Activated naive CD4-positive, alpha-beta T cell treated with anti-CD3 and anti-CD28 coated beads, Interleukin-2, amount 10 ng/mL, durations not matched to agents 7 days and 5 days (primary cell): ENCODE results near the gene CHKB.
"Not testable (repeated sequence)": the region's sequence is repeated elsewhere in the genome, so short reads cannot be mapped to it uniquely, and the experiment has no call there.

ENCODE experiments used
- CTCF ChIA-PET: fragments of 350-600 bp; sonication (Branson Sonifier 250); formaldehyde crosslinking; loops from one replicate; lab custom pipeline; 2021; ENCODE audit warnings: antibody characterized with exemption; lab: Charles Lee
- DNase-seq: peaks from one replicate; pipeline ENCODE4 v3.0.0-alpha.2; 2020
- H3K27ac Mint-ChIP-seq: one replicate; pipeline ENCODE4 v1.8.0; 2021; ENCODE audit warnings: mild to moderate bottlenecking, moderate library complexity, mixed read lengths
- H3K27me3 Mint-ChIP-seq: one replicate; pipeline ENCODE4 v1.8.0; 2021; ENCODE audit warnings: mild to moderate bottlenecking, mixed read lengths
- H3K36me3 Mint-ChIP-seq: one replicate; pipeline ENCODE4 v1.8.0; 2021; ENCODE audit warnings: mixed read lengths
- H3K4me1 Mint-ChIP-seq: one replicate; pipeline ENCODE4 v1.8.0; 2021; ENCODE audit warnings: mixed read lengths
- H3K4me3 Mint-ChIP-seq: one replicate; pipeline ENCODE4 v1.8.0; 2021; ENCODE audit warnings: mild to moderate bottlenecking, moderate library complexity, mixed read lengths
- H3K9me3 Mint-ChIP-seq: one replicate; pipeline ENCODE4 v1.8.0; 2021; ENCODE audit warnings: mixed read lengths

Gene CHKB

DNA sequence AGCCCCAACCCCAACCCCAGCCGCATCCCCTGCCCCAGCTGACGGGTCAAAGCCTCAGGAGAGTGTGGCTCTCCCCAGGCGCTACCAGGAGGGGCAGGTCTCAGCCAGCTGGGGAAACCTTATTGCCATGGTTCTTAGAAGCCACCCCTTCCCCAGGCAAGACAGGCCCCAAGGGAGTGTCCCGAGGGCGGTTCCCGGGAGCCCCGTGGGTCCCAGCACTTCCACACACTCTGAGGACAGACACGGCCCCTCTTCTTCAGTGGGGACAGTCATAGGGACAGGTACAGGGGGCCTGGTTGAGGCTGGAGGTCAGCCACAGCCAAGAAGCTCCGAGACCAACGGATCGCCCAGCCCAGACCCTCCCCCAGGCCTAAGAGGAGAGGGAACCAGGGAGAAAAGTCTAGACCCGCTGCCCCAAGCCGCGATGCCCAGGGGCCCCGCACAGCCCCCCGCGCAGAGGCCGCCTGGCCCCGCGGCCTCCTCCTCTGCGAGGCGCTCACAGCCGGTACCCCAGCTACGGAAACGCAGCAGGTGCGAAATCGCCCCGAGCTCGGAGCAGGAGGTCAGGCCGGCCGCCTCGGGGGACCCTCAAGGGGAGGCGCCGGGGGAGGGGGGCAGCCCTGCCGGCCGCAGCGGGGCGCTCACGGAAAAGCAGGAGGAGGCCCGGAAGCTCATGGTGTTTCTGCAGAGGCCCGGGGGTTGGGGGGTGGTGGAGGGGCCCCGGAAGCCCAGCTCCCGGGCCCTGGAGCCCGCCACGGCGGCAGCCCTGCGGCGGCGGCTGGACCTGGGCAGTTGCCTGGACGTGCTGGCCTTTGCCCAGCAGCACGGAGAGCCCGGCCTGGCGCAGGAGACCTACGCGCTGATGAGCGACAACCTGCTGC, 34.4 kb downstream of the CHKB start:
- peak; percentile 80 for DNase-seq
- Mint-ChIP-seq H3K4me3 (peak overlapping the region; percentile 62), H3K27me3 (no peaks in the 10 kb centered on the region), H3K9me3 (no peaks in the 10 kb centered on the region), H3K36me3 (peaks cover 1% of the 10 kb centered on the region), H3K27ac (peak overlapping the region; percentile 81), H3K4me1 (peaks cover 45% of the 10 kb centered on the region)
- CTCF ChIA-PET = interaction anchor here (0.8 to 2.1 kb wide), 7 partner anchors 9 to 73 kb away, joined by 3 to 9 read pairs (median 6); partner anchors contain the start of genes SCO2 and SYCE3

GRCh38 chr22:50547263-50547985, 35.2 kb downstream of the CHKB start:
- Mint-ChIP-seq H3K36me3 (peaks cover 1% of the 10 kb centered on the region), H3K27ac (no peak overlapping the region), H3K4me3 (no peak overlapping the region), H3K27me3 (no peaks in the 10 kb centered on the region), H3K9me3 (no peaks in the 10 kb centered on the region), H3K4me1 (peaks cover 48% of the 10 kb centered on the region)
- DNase-seq = no peak
- CTCF ChIA-PET = interaction anchor here (0.9 to 2.1 kb wide), 5 partner anchors 8 to 74 kb away, joined by 3 to 9 read pairs (median 7); partner anchors contain the start of gene SCO2

DNA sequence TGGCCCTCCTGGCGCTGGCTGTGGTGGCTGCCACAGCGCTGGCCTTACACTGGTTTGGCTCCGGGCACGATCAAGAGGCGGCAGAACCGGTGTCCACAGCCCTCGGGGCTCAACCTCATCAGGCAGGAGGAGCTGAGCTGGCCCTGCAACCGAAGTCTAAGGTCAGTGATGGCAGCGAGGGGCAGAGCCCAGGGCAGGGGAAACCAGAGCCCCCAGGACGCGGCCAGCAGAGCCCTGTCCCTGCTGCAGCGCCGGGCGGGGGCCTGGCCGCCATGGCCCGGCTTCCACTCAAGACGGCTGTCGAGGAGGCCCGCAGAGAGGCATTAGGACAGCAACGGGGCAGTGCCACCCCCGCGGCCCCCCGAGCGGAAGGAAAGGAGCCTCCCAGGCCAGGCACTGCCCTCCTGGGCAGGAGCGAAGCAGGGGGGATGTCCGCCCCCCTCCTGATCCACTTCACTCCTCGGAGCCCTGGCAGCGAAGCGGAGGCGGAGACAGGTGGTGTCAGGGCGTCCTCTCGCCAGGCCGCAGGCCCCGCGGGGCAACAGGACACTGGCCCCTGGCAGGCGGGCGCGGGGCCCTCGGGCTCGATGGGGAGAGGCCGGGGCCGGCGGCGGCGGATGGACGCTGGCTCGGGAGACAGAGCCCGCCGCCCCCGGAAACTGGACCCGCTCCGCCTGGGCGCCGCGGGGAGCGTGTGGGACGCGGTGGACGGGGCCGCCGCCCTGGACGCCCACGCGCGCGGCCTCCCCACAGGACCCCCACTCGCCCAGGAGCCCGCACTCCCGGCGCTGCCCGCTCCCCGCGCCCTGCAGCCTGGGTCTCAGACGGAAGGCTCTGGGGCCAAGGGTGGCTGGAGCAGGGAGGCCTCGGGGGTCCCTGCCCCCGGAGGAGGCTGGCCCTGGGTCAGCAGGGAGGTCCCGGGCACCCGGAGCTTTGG, 36.1 kb downstream of the CHKB start:
- CTCF ChIA-PET = interaction anchor here (0.9 to 2.1 kb wide), 6 partner anchors 7 to 75 kb away, joined by 3 to 10 read pairs (median 8); partner anchors contain the start of genes SCO2 and SYCE3
- Mint-ChIP-seq H3K4me3 (peak overlapping the region; percentile 37), H3K36me3 (peaks cover 1% of the 10 kb centered on the region), H3K9me3 (no peaks in the 10 kb centered on the region), H3K27ac (no peak overlapping the region), H3K27me3 (no peaks in the 10 kb centered on the region), H3K4me1 (peaks cover 55% of the 10 kb centered on the region)
- DNase-seq = no peak

DNA sequence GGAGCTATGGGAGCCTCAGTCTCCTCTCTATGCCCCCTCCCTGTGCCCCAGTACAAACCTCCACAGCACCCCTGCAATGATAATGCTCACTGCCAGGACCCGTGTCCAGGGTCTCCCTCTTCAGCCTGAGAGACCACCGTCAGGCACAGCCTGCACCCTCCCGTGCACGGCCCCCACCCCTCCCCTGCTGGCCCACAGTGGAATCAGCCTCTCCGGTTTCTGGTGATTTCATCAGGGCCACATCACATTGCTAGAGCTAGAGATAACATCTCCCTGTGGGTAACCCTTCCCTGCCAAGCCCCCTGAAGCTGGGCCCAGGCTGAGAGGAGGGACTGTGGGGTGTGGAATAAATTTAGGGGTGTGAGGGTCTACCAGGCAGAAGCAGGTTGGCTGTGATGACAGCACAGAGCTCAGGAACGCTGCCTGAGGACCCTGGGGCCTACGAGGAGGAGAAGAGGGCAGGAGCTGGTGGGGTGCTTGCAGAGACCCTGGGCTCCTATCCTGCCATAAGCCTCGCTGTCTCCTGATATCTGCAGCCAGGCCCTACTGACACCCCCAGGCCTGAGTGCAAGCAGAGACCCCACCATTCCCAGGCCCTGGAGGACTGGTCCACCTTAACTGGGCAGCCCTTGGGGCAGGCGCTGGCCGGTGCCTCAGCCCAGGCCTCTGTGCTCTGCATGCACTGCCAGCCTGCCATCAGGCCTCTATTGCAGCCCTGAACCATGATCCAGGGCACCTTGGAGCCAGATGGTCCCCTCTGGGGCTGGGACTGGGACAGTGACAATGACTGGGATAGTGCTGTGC, 36.9 kb downstream of the CHKB start, which contains the start of gene KLHDC7B:
Gene KLHDC7B (plus strand): TSS at position 378 of the 804 bp plus-strand sequence. CDS start 345 bp downstream, at position 723.
- Mint-ChIP-seq H3K4me1 (peaks cover 60% of the 10 kb centered on the region), H3K36me3 (peaks cover 2% of the 10 kb centered on the region), H3K27me3 (no peaks in the 10 kb centered on the region), H3K9me3 (no peaks in the 10 kb centered on the region), H3K27ac (peak within 1 kb of the TSS; percentile 85), H3K4me3 (peak within 1 kb of the TSS; percentile 37)
- peak; percentile 54 for DNase-seq
- CTCF ChIA-PET = interaction anchor here (1.0 to 2.1 kb wide), 6 partner anchors 10 to 75 kb away, joined by 3 to 10 read pairs (median 4); partner anchors contain the start of genes SCO2 and SYCE3

DNA sequence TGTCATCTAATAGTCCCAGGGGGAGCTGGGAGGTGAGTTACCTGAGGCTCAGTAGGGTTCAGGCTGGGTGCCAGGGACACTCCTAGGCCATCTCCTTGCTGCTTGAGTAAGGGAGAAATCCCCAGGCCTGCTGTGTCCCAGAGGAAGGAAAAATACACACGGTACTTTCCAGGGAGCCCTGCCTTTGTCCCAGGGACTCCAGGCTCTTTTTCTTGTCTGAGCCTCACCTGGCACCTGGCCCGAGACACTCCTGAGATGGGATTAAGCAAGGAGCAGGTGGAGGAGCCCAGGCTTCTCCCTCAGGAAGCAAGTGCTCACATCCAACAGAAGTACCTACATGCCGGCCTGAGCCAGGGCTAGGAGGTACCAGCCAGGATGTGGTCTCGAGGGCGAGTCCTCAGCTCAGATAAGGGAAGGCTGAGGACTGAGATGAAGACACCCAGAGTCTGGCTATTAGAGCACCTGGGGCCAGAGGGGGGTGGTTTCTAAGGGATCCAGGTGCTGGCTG, 37.8 kb downstream of the CHKB start:
- Mint-ChIP-seq H3K9me3 (no peaks in the 10 kb centered on the region), H3K4me3 (peak overlapping the region; percentile 15), H3K4me1 (peaks cover 58% of the 10 kb centered on the region), H3K27ac (peak overlapping the region; percentile 85), H3K27me3 (no peaks in the 10 kb centered on the region), H3K36me3 (peaks cover 2% of the 10 kb centered on the region)
- CTCF ChIA-PET = interaction anchor here (1.0 to 2.1 kb wide), 6 partner anchors 9 to 76 kb away, joined by 3 to 10 read pairs (median 4); partner anchors contain the start of genes SCO2 and SYCE3
- peak; percentile 55 for DNase-seq

GRCh38 chr22:50544078-50544745, 38.4 kb downstream of the CHKB start:
- Mint-ChIP-seq H3K36me3 (peaks cover 2% of the 10 kb centered on the region), H3K9me3 (no peaks in the 10 kb centered on the region), H3K4me1 (peaks cover 62% of the 10 kb centered on the region), H3K27me3 (no peaks in the 10 kb centered on the region), H3K27ac (peak overlapping the region; percentile 85), H3K4me3 (peak overlapping the region; percentile 53)
- CTCF ChIA-PET = interaction anchor here (1.7 to 2.1 kb wide), 2 partner anchors 19 kb away, joined by 10 read pairs; partner anchors contain the start of genes SCO2 and SYCE3
- peak; percentile 88 for DNase-seq

DNA sequence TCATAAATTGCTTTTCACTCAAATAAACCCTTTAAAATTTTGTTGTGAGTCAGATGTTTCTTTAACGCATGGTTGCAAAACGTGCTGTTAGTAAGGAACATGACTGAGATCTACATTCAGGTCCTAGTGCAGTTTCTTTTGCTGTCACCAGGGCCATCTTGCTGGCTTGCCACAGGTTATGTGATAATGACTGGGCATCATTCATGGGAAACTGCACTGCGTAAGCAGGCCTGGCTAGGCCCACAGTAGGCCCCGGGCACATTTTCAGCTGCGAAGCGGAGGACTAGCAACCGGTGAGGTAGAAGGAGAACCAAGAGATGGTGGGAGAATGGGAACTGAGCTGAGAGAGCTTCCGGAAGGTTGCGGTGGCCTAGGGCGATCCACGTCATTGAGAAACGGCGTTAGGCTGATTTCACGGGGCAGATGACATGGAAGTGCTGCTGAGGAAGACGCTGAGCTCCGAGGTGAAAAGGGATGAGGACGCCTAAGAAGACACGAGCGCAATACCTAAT, 40.2 kb downstream of the CHKB start:
- H3K4me3 Mint-ChIP-seq = no peak overlapping the region
- H3K4me1 Mint-ChIP-seq = peaks cover 69% of the 10 kb centered on the region
- H3K27me3 Mint-ChIP-seq = no peaks in the 10 kb centered on the region
- CTCF ChIA-PET = interaction anchor here (1.1 kb wide), 1 partner anchor 11 kb away, joined by 5 read pairs; no protein-coding TSS in a partner anchor
- no peaks in the 10 kb centered on the region for H3K9me3 Mint-ChIP-seq
- peaks cover 2% of the 10 kb centered on the region for H3K36me3 Mint-ChIP-seq
- no peak overlapping the region for H3K27ac Mint-ChIP-seq
- no peak for DNase-seq

DNA sequence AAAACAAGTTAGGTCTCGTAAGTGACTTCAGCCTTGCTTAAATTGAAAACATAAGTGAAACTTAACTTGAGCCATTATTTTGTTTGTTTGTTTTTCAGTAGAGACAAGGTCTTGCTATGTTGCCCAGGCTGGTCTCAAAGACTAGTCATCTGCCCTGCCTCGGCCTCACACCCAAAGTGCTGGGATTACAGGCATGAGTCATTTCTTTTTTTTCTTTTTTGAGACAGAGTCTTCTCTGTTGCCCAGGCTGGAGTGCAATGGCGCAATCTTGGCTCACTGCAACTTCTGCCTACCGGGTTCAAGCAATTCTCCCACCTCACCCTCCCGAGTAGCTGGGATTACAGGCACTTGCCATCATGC, 41.0 kb downstream of the CHKB start:
- H3K9me3 Mint-ChIP-seq, H3K36me3 Mint-ChIP-seq, H3K4me3 Mint-ChIP-seq, DNase-seq, H3K27me3 Mint-ChIP-seq: not testable (repeated sequence)
- CTCF ChIA-PET = interaction anchor here (1.8 to 3.2 kb wide), 2 partner anchors 10 to 80 kb away, joined by 4 to 14 read pairs; no protein-coding TSS in a partner anchor
- Mint-ChIP-seq H3K27ac (peak overlapping the region; percentile 100), H3K4me1 (peaks cover 74% of the 10 kb centered on the region)

GRCh38 chr22:50540381-50540780, 42.3 kb downstream of the CHKB start:
- H3K4me1 Mint-ChIP-seq = peaks cover 70% of the 10 kb centered on the region

GRCh38 chr22:50537765-50538164, 44.9 kb downstream of the CHKB start:
- H3K36me3 Mint-ChIP-seq = peaks cover 2% of the 10 kb centered on the region
- CTCF ChIA-PET = interaction anchor here (1.1 kb wide), 1 partner anchor 12 kb away, joined by 3 read pairs; the partner anchor contains the start of gene SCO2
- H3K4me3 Mint-ChIP-seq = no peak overlapping the region
- no peak for DNase-seq
- H3K27ac Mint-ChIP-seq = peak overlapping the region; percentile 100
- peaks cover 79% of the 10 kb centered on the region for H3K4me1 Mint-ChIP-seq
- no peaks in the 10 kb centered on the region for H3K27me3 Mint-ChIP-seq
- no peaks in the 10 kb centered on the region for H3K9me3 Mint-ChIP-seq

More at GRCh38 chr22:50540381-50540780, 42.3 kb downstream of the CHKB start:
- peak overlapping the region; percentile 21 for H3K4me3 Mint-ChIP-seq
- no peaks in the 10 kb centered on the region for H3K9me3 Mint-ChIP-seq
- peaks cover 2% of the 10 kb centered on the region for H3K36me3 Mint-ChIP-seq
- CTCF ChIA-PET = interaction anchor here (1.8 to 3.2 kb wide), 5 partner anchors 8 to 81 kb away, joined by 4 to 18 read pairs (median 7); partner anchors contain the start of gene SCO2
- no peak for DNase-seq
- H3K27ac Mint-ChIP-seq = peak overlapping the region; percentile 100
- no peaks in the 10 kb centered on the region for H3K27me3 Mint-ChIP-seq

DNA sequence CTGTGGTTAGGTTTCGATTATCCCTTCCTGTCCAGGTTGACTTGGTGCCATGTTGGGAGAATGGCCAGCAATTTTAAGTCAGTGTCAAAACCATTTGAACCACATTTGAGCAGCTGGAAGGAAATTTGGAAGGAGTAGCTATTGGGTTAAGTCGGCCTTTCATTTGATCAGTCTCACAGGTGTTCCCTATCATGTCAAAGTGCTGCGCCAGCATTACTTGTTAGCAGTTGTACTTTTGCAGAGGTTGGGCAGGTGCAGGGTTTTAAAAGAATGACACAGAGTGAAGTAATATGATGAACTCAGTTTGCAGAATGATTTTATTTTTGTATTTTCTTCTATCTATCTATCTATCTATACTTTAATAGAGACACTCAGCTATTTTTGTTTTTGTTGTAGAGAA, 46.4 kb downstream of the CHKB start:
- peak overlapping the region; percentile 37 for H3K27ac Mint-ChIP-seq
- no peak overlapping the region for H3K4me3 Mint-ChIP-seq

More for the DNA sequence above, 46.4 kb downstream of the CHKB start:
- H3K4me1 Mint-ChIP-seq = peaks cover 69% of the 10 kb centered on the region
- H3K9me3 Mint-ChIP-seq = no peaks in the 10 kb centered on the region
- CTCF ChIA-PET = interaction anchor here (1.3 to 2.4 kb wide), 4 partner anchors 9 to 27 kb away, joined by 3 to 5 read pairs (median 3); partner anchors contain the start of genes KLHDC7B, SCO2 and SYCE3
- peaks cover 2% of the 10 kb centered on the region for H3K36me3 Mint-ChIP-seq
- H3K27me3 Mint-ChIP-seq = no peaks in the 10 kb centered on the region
- no peak for DNase-seq
